KOPT-K1 (cell line): ENCODE measurements around the gene OR10A4.

Experiments
- H3K27ac ChIP-seq: fragments of 200-600 bp; sonication (generic); 2 replicates; pipeline ENCODE4 v1.5.1; 2016; ENCODE audit warnings: antibody characterized with exemption, mild to moderate bottlenecking, low read depth, low read length; ENCODE audit not compliant: poor library complexity, severe bottlenecking
- H3K36me3 ChIP-seq: fragments of 200-600 bp; sonication (generic); 2 replicates; pipeline ENCODE4 v1.5.1; 2017; ENCODE audit warnings: antibody characterized with exemption, mild to moderate bottlenecking, low read length, moderate library complexity; ENCODE audit not compliant: insufficient read depth
- H3K9me3 ChIP-seq: fragments of 200-600 bp; sonication (generic); 2 replicates; pipeline ENCODE4 v1.5.1; 2017; ENCODE audit warnings: antibody characterized with exemption, low read length, mild to moderate bottlenecking; ENCODE audit not compliant: insufficient read depth, poor library complexity, severe bottlenecking

The OR10A4 gene

GRCh38 chr11:6925636-6926207, 49.3 kb downstream of the OR10A4 start:
- peak overlapping the region; percentile 77 for H3K27ac ChIP-seq

GRCh38 chr11:6926208-6927029, 50.0 kb downstream of the OR10A4 start, which contains the start of gene ZNF215:
TSS of gene ZNF215 (plus strand) at chr11:6926426. CDS start at chr11:6932273, 5,847 bp downstream.
- peak within 1 kb of the TSS; percentile 77 for H3K27ac ChIP-seq
- H3K9me3 ChIP-seq = no peaks in the 10 kb centered on the region
- no peaks in the 10 kb centered on the region for H3K36me3 ChIP-seq

More at GRCh38 chr11:6925636-6926207, 49.3 kb downstream of the OR10A4 start:
- H3K36me3 ChIP-seq = no peaks in the 10 kb centered on the region
- H3K9me3 ChIP-seq = no peaks in the 10 kb centered on the region

GRCh38 chr11:6927030-6927617, 50.7 kb downstream of the OR10A4 start:
- Histone ChIP-seq H3K36me3 (no peaks in the 10 kb centered on the region), H3K9me3 (no peaks in the 10 kb centered on the region), H3K27ac (peak overlapping the region; percentile 77)
